ENCODE measurements around the gene CCNYL1.

- TF ChIP-seq CTCF (conservative IDR thresholded peaks at IDR 0.05) = no peak
- TF ChIP-seq ZFX (IDR thresholded peaks at IDR 0.05) = no peak
Observed at GRCh38 chr2:207729465-207729998, 18.1 kb downstream of the CCNYL1 start.

Data from C4-2B (cell line).